DOHH2 (cell line): Measurements from ENCODE around the gene VPS26A.

Source experiments
- H3F3A ChIP-seq: fragments of 200-600 bp; sonication (generic), shearing (Covaris generic); 2 replicates; pipeline ENCODE4 v1.6.0; 2016; ENCODE audit warnings: antibody characterized with exemption, mild to moderate bottlenecking; ENCODE audit not compliant: control insufficient read depth, insufficient read depth
- H3K27ac ChIP-seq: fragments of 200-600 bp; sonication (generic); 2 replicates; pipeline ENCODE4 v1.5.1; 2014; ENCODE audit warnings: low read depth, mild to moderate bottlenecking, low read length, moderate library complexity
- H3K27me3 ChIP-seq: fragments of 200-600 bp; sonication (generic); 2 replicates; pipeline ENCODE4 v1.6.1; 2014; ENCODE audit warnings: mild to moderate bottlenecking, low read length, mixed read lengths; ENCODE audit not compliant: control insufficient read depth
- H3K36me3 ChIP-seq: fragments of 200-600 bp; sonication (generic); 2 replicates; pipeline ENCODE4 v1.6.1; 2014; ENCODE audit warnings: mild to moderate bottlenecking, low read length, moderate library complexity, mixed read lengths; ENCODE audit not compliant: control insufficient read depth
- H3K4me1 ChIP-seq: fragments of 200-600 bp; sonication (generic); 2 replicates; pipeline ENCODE4 v1.6.1; 2014; ENCODE audit warnings: mild to moderate bottlenecking, low read length, mixed read lengths; ENCODE audit not compliant: control insufficient read depth
- H3K4me2 ChIP-seq: fragments of 200-600 bp; sonication (generic); 2 replicates; pipeline ENCODE4 v1.6.0; 2014; ENCODE audit warnings: mild to moderate bottlenecking, low read length, moderate library complexity
- H3K4me3 ChIP-seq: fragments of 200-600 bp; sonication (generic); 2 replicates; pipeline ENCODE4 v1.5.1; 2014; ENCODE audit warnings: mild to moderate bottlenecking, low read length, mixed read lengths
- H3K79me2 ChIP-seq: fragments of 200-600 bp; sonication (generic); 2 replicates; pipeline ENCODE4 v1.6.1; 2014; ENCODE audit warnings: mild to moderate bottlenecking, low read length, mixed read lengths; ENCODE audit not compliant: control insufficient read depth
- H3K9me2 ChIP-seq: fragments of 200-600 bp; sonication (generic); replicated peaks from 2 replicates; pipeline ENCODE4 v1.6.1; 2014; ENCODE audit warnings: mild to moderate bottlenecking, low read length, mixed read lengths; ENCODE audit not compliant: control insufficient read depth
- H3K9me3 ChIP-seq: fragments of 200-600 bp; sonication (generic); 2 replicates; pipeline ENCODE4 v1.6.1; 2014; ENCODE audit warnings: antibody characterized with exemption, low read length, mixed read lengths; ENCODE audit not compliant: control insufficient read depth, insufficient read depth
- H4K20me1 ChIP-seq: fragments of 200-600 bp; sonication (generic); 2 replicates; pipeline ENCODE4 v1.6.0; 2014; ENCODE audit warnings: low read depth, mild to moderate bottlenecking, antibody characterized with exemption, low read length, moderate library complexity; ENCODE audit not compliant: control insufficient read depth, insufficient read depth
- CTCF ChIP-seq: fragments of 200-600 bp; sonication (generic); IDR thresholded peaks from one replicate; pipeline ENCODE4 v1.5.1; 2014; ENCODE audit warnings: antibody characterized with exemption, mild to moderate bottlenecking, low read depth, low read length; ENCODE audit not compliant: poor library complexity, severe bottlenecking
- EZH2phosphoT487 ChIP-seq: fragments of 200-600 bp; sonication (generic); IDR thresholded peaks from 2 replicates; pipeline ENCODE4 v1.6.1; 2017; ENCODE audit warnings: borderline replicate concordance, mild to moderate bottlenecking, antibody characterized with exemption, low read length, moderate library complexity, mixed read lengths

The VPS26A gene

GRCh38 chr10:69097729-69098128 is 26.2 kb upstream of the VPS26A start:
- Histone ChIP-seq H3K4me3 (no peak overlapping the region), H3K9me3 (no peaks in the 10 kb centered on the region), H3K4me1 (no peaks in the 10 kb centered on the region), H3F3A (no peaks in the 10 kb centered on the region), H3K9me2 (no peaks in the 10 kb centered on the region), H3K27ac (no peak overlapping the region), H4K20me1 (no peaks in the 10 kb centered on the region), H3K36me3 (no peaks in the 10 kb centered on the region), H3K79me2 (no peaks in the 10 kb centered on the region), H3K27me3 (no peaks in the 10 kb centered on the region), H3K4me2 (no peak overlapping the region)
- TF ChIP-seq CTCF, result no peak

GRCh38 chr10:69100136-69100872 is 23.7 kb upstream of the VPS26A start:
- no peak overlapping the region for H3K4me2 ChIP-seq
- no peaks in the 10 kb centered on the region for H3K9me3 ChIP-seq
- no peaks in the 10 kb centered on the region for H3K79me2 ChIP-seq
- no peaks in the 10 kb centered on the region for H3K4me1 ChIP-seq
- no peak overlapping the region for H3K27ac ChIP-seq
- H3K27me3 ChIP-seq, result no peaks in the 10 kb centered on the region
- TF ChIP-seq CTCF (no peak), EZH2phosphoT487 (no peak)
- H3K4me3 ChIP-seq, result no peak overlapping the region
- no peaks in the 10 kb centered on the region for H3K36me3 ChIP-seq
- H3F3A ChIP-seq, result no peaks in the 10 kb centered on the region
- H3K9me2 ChIP-seq, result no peaks in the 10 kb centered on the region
- no peaks in the 10 kb centered on the region for H4K20me1 ChIP-seq

- H3K36me3 ChIP-seq, result no peaks in the 10 kb centered on the region
- H3F3A ChIP-seq, result no peaks in the 10 kb centered on the region
- no peak overlapping the region for H3K4me2 ChIP-seq
- H3K9me3 ChIP-seq, result no peaks in the 10 kb centered on the region
- H3K27ac ChIP-seq, result no peak overlapping the region
- H3K9me2 ChIP-seq, result no peaks in the 10 kb centered on the region
- no peaks in the 10 kb centered on the region for H3K27me3 ChIP-seq
- H3K4me3 ChIP-seq, result no peak overlapping the region
- no peaks in the 10 kb centered on the region for H3K79me2 ChIP-seq
- TF ChIP-seq CTCF (no peak), EZH2phosphoT487 (no peak)
- H4K20me1 ChIP-seq, result no peaks in the 10 kb centered on the region
- no peaks in the 10 kb centered on the region for H3K4me1 ChIP-seq
Observed at GRCh38 chr10:69101451-69102095, 22.4 kb upstream of the VPS26A start.
